ENCODE measurements around the gene UXS1.
"Not testable (repeated sequence)": the region's sequence is repeated elsewhere in the genome, so short reads cannot be mapped to it uniquely, and the experiment has no call there.

The UXS1 gene

DNA sequence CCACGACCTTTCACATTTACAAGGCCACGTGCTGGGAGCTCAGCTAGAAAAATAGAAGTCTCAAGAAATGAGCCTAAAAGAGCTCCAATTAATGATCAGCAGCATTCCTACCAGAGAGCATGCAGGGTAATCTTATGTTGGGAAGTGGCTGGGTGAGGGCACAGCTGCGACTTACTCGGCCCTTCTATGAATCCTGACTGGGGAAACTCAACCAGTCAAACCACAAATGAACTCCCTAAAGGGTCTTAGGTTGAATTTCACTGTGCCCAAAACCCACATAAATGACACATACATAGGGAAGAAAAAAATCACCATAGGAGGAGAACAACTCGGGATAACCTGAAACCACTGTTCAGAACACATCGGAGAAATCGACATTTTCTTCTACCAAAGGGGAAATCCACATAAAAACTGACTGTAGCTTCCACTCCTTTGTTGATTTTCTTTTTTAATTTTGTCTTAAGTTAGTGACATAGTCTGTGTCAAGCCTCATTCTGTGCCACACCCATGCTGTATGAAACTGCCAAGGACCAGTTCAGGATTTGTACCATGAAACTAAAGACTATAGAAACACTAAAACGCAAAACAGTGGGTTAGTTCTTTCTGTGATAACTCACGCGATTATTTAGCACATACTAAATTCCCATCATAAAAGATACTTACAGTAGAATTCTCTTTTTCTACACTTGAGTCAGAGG, 54.7 kb downstream of the UXS1 start:
- no peak for DNase-seq (ENCODE audit: low read depth, low spot score)
- POLR2A ChIA-PET, result no interaction called here
- H3K4me3 ChIP-seq (ENCODE audit: low read depth, low read length), result no peak overlapping the region
- CTCF ChIA-PET, result no interaction called here
- TF ChIP-seq, protein P1, sequence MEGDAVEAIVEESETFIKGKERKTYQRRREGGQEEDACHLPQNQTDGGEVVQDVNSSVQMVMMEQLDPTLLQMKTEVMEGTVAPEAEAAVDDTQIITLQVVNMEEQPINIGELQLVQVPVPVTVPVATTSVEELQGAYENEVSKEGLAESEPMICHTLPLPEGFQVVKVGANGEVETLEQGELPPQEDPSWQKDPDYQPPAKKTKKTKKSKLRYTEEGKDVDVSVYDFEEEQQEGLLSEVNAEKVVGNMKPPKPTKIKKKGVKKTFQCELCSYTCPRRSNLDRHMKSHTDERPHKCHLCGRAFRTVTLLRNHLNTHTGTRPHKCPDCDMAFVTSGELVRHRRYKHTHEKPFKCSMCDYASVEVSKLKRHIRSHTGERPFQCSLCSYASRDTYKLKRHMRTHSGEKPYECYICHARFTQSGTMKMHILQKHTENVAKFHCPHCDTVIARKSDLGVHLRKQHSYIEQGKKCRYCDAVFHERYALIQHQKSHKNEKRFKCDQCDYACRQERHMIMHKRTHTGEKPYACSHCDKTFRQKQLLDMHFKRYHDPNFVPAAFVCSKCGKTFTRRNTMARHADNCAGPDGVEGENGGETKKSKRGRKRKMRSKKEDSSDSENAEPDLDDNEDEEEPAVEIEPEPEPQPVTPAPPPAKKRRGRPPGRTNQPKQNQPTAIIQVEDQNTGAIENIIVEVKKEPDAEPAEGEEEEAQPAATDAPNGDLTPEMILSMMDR (IDR thresholded peaks at IDR 0.05; ENCODE audit: insufficient read depth, low read length, missing control alignments), result no peak

DNA sequence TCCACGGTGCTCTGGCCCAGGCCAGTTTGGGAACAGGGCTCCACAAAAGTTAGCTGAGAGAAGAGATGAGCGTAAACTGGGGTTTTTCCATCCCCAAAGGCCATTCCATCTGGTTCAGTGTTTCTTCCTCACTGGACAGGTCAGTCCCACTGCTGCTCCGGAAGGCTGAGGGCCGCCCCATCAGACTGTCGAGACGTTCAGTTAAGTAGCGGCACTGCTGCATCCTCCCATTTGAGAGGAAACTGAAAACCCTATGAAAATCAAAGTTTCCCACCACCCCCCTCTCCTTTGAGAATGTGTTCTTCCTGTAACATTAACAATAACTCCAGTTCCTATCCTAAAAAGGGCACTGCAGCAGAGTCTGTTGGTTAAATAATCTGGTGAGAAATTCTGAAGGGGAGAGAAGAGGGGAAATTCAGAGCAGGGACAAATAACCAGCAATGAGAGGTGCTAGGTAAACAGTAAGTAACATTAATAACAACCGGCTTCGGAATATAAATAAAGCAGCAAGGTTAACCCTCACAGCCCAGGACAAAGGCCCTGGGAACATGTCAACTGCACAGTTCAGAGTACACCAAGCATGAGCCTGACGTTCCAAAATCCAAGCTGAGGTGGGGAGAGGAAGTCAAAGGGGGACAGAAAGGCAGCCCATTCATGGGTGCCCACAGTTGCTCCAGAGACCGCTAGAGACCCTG, 55.4 kb downstream of the UXS1 start:
- ChIA-PET CTCF (interaction anchor here (0.6 kb wide), 1 partner anchor 11 kb away, joined by 3 read pairs; no protein-coding TSS in a partner anchor), POLR2A (no interaction called here)
- no peak overlapping the region for H3K4me3 ChIP-seq (ENCODE audit: low read depth, low read length)

DNA sequence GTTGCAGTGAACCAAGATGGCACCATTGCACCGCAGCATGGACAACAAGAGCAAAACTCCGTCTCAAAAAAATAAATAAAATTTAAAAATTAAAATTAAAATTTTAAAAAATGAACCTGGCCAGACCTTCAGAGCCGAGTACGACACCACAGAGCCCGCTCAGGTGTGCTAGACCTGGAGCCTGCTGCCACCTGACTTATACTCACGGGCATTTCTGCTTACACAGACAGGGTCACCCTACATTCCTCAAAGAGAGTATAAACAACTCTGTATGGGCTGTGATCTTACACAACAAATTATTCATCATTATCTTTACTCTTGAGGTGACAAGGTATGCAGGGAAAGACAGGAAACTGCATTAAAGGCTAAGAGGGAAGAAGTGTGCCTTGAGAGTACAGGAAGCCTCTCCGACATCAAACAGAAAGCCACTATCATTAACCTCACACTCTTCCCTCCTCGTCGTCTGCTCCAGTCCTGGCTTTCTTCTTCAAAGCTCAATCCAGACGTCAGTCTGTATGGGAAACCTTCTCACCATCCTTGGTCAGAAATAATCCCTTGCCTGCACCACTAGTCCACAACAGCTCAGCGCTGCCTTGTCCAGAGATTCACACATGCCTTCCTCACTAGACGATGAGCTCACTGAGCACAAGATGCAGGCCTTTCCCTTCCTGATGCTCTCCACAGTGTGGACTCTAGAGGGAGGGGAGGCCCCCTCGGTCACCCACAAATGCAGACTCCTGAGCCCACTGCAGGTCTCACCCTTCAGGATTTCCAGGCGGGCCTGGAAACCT, 56.2 kb downstream of the UXS1 start:
- H3K4me3 ChIP-seq (ENCODE audit: low read depth, low read length), result no peak overlapping the region
- ChIA-PET POLR2A (no interaction called here), CTCF (interaction anchor here (0.6 kb wide), 1 partner anchor 11 kb away, joined by 3 read pairs; no protein-coding TSS in a partner anchor)

More for the DNA sequence above, 55.4 kb downstream of the UXS1 start:
- TF ChIP-seq, protein P1 (IDR thresholded peaks at IDR 0.05; ENCODE audit: insufficient read depth, low read length, missing control alignments), result no peak
- DNase-seq (ENCODE audit: low read depth, low spot score), result no peak

DNA sequence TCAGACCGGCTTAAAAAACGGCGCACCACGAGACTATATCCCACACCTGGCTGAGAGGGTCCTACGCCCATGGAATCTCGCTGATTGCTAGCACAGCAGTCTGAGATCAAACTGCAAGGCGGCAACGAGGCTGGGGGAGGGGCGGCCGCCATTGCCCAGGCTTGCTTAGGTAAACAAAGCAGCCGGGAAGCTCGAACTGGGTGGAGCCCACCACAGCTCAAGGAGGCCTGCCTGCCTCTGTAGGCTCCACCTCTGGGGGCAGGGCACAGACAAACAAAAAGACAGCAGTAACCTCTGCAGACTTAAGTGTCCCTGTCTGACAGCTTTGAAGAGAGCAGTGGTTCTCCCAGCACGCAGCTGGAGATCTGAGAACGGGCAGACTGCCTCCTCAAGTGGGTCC, 62.9 kb downstream of the UXS1 start:
- H3K4me3 ChIP-seq (ENCODE audit: low read depth, low read length); POLR2A ChIA-PET; CTCF ChIA-PET; DNase-seq (ENCODE audit: low read depth, low spot score): not testable (repeated sequence)

More for the DNA sequence above, 56.2 kb downstream of the UXS1 start:
- TF ChIP-seq, protein P1 (IDR thresholded peaks at IDR 0.05; ENCODE audit: insufficient read depth, low read length, missing control alignments), result no peak
- no peak for DNase-seq (ENCODE audit: low read depth, low spot score)

DNA sequence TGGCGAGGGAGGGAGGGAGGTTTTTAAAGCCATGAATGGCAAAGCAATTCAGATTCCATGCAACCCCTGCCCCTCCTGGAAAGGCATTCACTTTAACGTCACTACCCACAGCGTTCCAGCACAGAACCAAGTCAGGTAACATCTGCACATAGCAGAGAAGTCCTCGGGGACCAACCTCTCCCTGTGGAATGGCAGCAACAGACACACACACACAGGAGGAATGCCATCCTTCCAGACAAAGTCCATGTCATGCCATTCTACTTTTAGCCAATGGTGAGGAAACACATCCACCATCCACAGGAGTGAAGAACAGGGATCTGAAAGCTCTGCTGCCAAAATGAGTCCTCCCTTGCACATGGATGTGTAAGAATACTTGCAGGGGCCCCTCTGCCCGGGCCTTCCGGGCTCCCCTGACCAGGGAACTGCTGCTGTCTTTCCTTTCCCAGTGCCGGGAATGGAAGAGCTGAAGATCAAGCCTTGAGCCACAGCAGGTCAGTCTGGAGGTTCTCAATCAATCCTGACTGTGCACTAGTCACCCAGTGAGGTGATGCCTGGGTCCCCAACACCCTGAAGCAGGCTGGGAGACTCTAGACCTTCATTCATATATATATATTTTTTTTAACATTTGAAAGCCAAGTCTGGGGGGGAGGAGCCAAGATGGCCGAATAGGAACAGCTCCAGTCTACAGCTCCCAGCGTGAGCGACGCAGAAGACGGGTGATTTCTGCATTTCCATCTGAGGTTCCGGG, 63.7 kb downstream of the UXS1 start:
- H3K4me3 ChIP-seq (ENCODE audit: low read depth, low read length), result no peak overlapping the region
- TF ChIP-seq, protein P1 (IDR thresholded peaks at IDR 0.05; ENCODE audit: insufficient read depth, low read length, missing control alignments), result no peak
- ChIA-PET POLR2A (no interaction called here), CTCF (no interaction called here)
- no peak for DNase-seq (ENCODE audit: low read depth, low spot score)

DNA sequence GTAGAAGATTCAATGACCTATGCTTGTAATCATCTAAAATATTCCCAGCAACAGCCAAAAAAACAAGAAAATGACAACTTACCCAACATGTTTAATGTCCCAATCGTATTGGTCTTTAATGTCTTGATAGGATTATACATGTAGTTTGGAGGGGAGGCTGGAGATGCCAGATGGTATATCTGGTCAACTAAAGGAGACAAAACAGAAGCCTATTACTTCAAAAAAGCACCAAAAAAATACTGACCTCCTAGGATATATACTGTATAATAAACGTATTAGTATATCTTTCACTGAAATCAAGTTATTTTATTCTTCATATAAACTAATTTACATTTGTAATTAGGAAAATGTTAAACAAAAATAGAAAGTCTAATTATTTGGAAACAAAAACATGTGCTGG, 64.5 kb downstream of the UXS1 start:
- TF ChIP-seq, protein P1 (IDR thresholded peaks at IDR 0.05; ENCODE audit: insufficient read depth, low read length, missing control alignments), result no peak
- POLR2A ChIA-PET, result no interaction called here
- CTCF ChIA-PET, result no interaction called here
- no peak overlapping the region for H3K4me3 ChIP-seq (ENCODE audit: low read depth, low read length)
- DNase-seq (ENCODE audit: low read depth, low spot score), result no peak
